Measurements from ENCODE around the gene CDH15.

The CDH15 gene

DNA sequence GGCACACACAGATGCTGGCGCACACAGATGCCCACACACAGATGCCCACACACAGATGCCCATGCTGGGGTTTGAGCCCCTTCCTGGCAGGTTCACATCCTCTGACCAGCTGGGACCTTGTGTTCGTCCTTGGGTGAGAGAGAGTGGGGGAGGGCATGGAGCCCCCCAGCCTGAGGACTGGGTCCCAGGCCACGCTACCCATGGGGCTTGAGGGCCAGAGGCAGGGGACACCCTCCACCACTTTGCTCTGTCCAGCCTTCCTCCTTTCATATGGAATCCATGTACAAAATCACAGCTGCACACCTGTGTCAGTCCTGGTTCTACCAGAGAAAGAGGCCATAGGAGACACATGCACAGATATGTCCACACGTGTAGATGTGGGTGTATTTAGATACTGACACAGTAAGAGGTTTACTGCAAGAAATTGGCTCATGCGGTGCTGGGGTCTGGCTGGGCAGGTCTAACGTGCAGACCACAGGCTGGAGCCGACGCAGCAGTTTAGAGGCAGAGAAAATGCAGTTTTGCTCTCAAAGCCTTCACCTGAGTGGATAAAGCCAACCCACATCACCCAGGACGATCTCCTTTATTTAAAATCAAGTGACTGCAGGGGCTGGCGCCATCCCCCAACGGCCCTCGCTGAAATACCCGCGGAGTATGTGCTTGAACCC, 17.9 kb downstream of the CDH15 start:
- no peak for DNase-seq

DNA sequence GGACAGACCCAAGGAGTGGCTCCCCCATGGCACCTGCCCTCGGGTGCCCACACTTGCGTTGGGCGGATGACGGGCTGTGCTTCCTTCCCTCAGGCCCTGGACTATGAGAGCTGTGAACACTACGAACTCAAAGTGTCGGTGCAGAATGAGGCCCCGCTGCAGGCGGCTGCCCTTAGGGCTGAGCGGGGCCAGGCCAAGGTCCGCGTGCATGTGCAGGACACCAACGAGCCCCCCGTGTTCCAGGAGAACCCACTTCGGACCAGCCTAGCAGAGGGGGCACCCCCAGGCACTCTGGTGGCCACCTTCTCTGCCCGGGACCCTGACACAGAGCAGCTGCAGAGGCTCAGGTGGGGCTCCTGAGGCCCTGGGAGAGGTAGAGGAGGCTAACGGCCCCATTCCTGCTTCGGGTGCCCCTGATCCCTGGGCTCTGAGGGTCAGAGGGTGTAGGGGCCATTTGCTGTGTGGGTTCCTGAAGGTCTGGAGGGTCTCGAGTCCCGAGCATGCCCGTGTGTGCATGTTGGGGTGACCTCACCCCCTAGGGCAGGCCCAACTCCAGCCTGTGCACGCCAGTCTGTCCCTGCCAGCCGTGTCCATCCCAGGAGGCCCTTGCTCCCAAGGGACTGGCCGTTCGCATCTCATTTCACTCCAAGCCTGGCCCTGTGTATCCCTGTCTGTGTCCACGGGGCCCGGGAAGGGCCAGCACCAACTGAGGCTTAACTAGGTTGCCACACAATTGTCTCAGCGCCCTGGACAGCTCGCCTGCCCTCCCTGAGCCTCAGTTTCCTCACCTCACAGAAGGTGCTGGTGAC, 18.8 kb downstream of the CDH15 start:
- DNase-seq: no peak

DNA sequence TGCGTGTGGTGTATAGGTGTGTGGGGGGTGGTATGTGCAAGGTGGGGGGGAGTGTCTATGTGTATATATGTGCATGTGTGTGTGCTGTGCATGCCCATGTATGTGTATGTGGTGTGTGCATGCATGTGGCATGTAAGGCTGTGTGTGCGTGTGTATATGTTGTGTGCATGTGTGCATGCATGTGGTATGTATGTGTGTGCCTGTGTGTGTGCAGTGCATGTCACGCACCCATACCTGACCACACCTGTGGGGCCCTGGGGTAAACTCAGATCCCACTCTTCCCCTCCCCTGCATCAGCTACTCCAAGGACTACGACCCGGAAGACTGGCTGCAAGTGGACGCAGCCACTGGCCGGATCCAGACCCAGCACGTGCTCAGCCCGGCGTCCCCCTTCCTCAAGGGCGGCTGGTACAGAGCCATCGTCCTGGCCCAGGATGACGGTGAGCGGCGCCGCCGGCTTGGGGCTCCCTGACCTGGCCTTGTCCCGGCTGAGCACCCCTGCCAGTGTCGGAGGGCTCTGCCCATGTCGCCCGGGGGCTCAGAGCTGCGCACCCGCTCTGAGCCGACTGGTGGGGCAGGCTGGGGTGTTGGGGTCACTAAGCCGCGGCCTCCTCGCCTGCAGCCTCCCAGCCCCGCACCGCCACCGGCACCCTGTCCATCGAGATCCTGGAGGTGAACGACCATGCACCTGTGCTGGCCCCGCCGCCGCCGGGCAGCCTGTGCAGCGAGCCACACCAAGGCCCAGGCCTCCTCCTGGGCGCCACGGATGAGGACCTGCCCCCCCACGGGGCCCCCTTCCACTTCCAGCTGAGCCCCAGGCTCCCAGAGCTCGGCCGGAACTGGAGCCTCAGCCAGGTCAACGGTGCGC, 19.7 kb downstream of the CDH15 start:
- DNase-seq: no peak

DNA sequence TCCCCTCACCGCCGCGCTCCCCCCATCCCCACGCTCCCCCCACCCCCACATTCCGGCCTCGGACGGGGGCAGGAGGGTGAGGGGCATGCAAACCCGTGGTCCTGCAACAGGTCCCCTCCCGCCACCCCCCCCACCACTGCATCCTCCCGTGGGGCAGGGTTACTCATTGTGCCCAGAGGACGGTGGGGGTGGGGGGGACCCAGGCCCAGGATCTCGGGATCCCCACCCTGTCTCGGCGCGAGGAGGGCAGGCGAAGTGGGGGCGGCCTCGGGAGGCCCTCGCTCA, 20.3 kb downstream of the CDH15 start:
- no peak for DNase-seq

GRCh38 chr16:89192186-89192955, 20.8 kb downstream of the CDH15 start:
- DNase-seq: peak; percentile 67

DNA sequence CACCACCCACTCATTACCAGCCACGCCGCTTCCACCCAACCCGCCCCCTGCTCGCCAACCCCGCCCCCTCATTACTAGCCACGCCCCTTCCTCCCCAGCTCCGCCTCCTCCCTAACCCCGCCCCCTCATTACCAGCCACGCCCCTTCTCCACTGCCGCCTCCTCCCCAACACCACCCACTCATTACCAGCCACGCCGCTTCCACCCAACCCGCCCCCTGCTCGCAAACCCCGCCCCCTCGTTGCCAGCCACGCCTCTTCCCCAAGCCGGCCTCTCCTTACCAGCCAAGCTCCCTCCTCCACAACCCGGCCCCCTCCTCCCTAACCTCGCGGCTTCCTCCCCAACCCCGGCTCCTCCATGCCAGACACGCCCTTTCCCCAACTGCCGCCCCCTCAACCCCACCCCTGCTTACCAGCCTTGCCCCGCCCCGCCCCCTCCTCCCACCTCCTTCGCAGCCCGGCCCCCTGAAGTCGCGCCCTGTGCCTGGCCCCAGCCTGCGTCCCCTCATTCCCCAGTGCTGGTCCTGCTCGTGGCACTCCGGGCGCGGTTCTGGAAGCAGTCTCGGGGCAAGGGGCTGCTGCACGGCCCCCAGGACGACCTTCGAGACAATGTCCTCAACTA, 21.5 kb downstream of the CDH15 start:
- DNase-seq: no peak

DNA sequence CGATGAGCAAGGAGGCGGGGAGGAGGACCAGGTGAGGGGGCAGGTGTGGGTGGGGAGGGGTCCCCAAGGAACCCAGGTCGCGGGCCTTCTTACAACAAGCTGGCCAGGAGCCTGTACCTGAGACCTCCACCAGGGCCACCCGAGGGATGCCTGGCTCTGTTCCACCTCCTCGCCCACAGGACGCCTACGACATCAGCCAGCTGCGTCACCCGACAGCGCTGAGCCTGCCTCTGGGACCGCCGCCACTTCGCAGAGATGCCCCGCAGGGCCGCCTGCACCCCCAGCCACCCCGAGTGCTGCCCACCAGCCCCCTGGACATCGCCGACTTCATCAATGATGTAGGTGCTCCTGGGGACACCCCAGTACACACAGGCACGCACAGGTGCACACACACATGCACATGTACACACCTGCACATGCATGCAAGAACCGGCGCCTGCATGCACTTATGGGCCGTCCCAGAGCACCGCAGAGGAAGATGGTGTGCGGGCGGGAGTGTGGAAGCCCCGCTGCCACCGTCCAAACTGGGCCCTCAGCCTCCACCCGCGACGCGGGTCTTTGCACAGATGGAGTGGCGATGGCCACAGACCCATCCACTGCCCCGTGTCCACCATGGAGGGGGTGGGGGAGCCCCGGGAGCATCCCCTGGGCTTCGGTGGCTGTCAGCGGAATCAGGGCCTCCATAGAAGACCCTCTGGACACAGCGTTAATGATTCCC, 22.2 kb downstream of the CDH15 start:
- no peak for DNase-seq

- no peak for DNase-seq
These were observed 23.1 kb downstream of the CDH15 start for GRCh38 chr16:89194340-89195311.

GRCh38 chr16:89195521-89196171, 24.1 kb downstream of the CDH15 start:
- DNase-seq: no peak

DNA sequence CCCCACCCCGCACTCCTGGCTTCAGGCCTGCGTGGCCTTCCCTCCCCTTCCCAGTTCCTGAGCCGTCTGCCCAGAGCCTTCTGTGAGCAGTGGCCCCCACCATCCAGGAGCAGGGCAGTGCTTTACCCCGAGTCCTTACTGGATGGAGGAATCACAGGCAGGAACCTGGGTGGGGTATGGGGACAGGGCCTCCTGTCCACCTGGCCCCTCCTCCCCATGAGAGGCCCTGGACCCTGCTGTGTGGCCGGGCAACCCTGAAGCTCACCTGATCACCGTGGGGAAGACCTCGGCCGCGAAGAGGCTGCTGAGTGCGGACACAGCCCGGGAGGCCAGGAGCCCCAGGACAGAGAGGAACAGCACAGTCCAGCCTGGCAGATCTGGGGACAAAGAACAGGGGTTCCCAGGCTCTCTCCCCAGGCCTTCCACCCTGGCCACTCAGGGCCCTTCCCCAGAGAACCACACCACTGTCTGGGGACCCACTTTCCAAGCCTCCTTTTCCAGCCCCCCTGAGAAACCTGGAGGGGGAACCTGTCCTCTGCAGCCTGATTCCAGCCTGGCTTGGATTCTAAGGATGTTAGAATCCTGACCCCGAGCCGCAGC, 25.6 kb downstream of the CDH15 start:
- no peak for DNase-seq

DNA sequence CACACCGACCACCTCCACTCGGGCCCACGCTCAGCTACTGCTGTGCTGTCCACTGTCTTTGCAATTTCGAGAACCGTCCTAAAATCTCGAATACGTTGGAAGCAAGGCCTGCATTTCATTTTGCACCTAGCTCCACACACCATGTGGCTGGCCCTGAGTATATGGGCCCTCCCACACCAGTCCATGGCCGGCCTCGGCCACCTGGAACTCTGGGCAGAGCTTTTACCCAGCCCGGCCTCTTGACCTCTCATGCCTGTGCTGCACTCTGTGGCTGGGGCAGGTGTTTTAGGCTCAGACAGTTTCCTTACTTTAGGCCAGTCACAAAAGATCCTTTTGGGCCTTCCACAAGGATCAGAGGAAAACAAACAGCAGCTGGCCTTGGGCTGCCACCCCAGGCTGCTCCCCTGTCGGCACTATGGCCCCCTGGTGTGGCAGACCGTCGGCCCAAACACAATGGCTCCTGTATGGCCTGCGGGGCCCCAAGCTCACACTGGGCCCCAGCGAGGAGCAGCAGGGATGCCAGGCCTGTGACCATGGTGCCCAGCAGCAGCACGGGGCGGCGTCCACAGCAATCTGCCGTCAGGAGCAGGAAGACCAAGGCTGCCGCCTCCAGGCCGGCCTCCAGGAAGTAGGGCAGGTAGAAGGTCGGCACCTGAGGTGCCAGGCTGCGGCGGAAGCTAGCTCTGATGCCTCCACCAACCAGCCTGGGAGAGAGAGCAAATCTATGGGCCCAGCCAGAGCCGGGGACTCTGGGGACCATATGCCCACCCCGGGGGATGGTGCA, 26.3 kb downstream of the CDH15 start:
- DNase-seq: no peak

DNA sequence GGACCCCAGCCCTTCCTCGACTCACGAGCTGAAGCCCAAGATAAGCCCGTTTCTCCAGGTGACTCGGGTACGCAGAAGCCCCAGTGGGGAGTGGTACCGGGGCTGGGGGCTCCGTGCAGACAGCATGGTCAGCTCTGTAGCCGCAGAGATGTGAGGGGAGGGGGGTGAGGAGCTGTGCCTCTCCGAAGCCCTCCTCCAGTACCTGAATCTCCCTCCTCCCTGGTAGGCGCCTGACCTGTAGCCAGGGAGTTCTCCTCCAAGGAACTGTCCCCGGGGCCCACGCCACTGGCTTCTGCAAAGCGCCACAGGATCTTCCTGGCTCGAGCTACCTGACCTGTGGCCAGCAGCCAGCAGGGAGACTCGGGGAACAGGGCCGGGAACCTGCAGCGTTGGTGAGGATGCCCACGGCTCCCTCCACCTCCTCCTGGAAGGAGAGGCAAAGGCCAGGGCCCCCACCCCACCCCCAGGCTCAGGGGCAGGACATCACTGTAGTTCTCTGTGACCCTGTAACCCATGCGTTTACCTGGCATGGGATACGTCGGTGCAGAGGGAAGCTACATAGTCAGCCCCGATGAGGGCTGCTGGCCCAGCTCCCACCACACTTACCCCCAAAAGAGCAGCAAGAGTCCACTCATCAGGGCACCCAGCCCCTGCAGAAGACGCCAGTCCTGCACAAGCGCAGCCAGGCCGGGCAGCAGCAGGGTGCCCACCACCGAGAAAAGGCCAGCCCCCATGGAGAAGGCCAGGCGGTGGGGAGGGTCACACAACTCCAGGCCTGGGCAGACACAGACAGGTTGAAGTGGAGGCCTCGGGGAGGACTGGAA, 27.1 kb downstream of the CDH15 start:
- DNase-seq: no peak

GRCh38 chr16:89199241-89200123, 27.9 kb downstream of the CDH15 start:
- no peak for DNase-seq

GRCh38 chr16:89200124-89200849, 28.7 kb downstream of the CDH15 start, which contains the start of gene SLC22A31:
Gene SLC22A31, minus strand, starts transcription at chr16:89200537. Its CDS starts 36 bp downstream, at chr16:89200501.
- DNase-seq: no peak

GRCh38 chr16:89200850-89201411, 29.4 kb downstream of the CDH15 start:
- no peak for DNase-seq
